RPMI7951 (cell line): ENCODE data around the gene DIPK1B. TPM values are rescaled to one million over a fixed set of nuclear protein-coding genes. Genes with fewer than 3 reads are reported as not detected.
"Not testable (repeated sequence)": the region's sequence is repeated elsewhere in the genome, so short reads cannot be mapped to it uniquely, and the experiment has no call there.

Experiments used
- DNase-seq: peaks from one replicate; pipeline ENCODE4 v3.0.0-alpha.2; 2012; ENCODE audit warnings: low read depth
- total RNA-seq: library from RNA; depleted of rRNA; stranded (reverse); fragments of >200 nt; shearing (Covaris generic); gene quantifications from 2 replicates; pipeline ENCODE4 v1.2.3, GENCODE V29; 2014

The DIPK1B gene
- total RNA-seq, 1 experiment from 2014 or later = not detected

DNA sequence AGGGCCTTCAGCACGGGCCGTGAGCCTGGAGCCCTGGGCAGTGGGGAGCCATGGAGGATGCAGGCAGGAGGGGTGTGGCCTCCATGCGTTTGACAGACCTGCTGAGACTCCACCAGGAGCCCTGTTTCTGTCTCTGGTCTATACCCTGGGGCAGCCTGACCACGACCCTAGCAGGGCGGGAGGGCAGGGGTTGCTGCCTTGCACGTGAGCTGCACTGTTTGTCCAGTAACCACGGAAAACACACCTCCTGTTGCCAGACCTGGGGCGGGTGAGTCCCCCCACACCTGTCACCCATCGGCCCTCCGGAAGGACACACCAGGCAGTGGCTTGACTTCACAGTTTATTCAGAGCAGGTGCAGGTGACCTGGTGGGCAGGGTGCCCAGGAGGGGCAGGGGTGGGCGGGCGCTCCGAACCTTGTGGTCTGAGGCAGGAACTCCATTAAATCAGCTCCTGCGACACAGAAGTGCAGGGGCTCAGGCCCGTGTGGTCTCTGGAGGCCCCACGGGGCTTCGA, 41.7 kb downstream of the DIPK1B start:
- DNase-seq = no peak

- DNase-seq = no peak
Measured at GRCh38 chr9:136754626-136755301, 42.4 kb downstream of the DIPK1B start.

- DNase-seq = not testable (repeated sequence)
Measured at GRCh38 chr9:136755302-136756133, 43.1 kb downstream of the DIPK1B start.

DNA sequence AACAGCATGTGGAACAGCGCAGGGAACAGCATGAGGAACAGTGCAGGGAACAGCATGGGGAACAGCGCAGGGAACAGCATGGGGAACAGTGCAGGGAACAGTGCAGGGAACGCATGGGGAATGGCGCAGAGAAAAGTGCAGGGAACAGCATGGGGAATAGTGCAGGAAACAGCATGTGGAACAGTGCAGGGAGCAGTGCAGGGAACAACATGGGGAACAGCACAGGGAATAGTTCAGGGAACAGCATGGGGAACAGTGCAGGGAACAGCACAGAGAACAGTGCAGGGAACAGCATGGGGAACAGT, 43.7 kb downstream of the DIPK1B start:
- no peak for DNase-seq

DNA sequence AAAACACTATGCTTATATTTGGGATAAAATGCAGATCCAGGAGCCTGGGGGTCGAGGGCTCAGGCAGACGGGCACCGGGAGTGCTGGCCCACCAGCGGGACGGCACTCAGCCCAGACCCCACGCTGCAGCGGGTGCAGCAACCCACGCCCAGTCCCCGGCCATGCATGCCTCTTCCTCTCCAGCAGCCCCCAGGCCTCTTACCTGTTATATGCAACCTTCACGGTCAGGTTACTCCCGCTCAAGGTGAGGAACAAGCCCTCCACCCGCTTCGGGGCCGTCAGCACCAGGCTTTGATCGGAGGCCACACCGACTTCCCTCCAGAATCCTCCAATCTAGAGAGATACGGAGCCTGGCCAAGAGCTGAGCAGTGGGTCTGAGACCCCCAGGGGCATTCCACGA, 44.5 kb downstream of the DIPK1B start:
- no peak for DNase-seq

DNA sequence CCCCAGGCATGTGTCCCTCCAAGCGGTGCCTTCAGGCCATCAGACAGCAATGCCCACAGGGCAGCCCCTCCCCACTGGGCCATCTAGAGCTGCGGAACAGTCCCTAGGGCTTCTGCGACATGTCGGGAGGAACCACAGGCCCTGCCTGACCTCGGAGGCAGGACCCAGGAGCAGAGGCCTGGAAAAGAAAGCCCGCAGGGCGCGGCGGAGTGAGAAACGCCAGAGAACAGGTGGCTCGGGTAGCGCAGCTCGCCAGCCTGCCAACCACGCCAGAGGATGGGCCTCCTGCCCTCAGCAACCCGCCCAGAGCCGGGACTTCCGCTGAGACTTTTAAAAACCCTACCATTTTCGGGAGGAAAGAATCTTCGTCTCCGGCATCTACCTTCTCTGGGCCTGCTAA, 45.0 kb downstream of the DIPK1B start:
- no peak for DNase-seq

GRCh38 chr9:136757751-136758140, 45.4 kb downstream of the DIPK1B start:
- DNase-seq = no peak

DNA sequence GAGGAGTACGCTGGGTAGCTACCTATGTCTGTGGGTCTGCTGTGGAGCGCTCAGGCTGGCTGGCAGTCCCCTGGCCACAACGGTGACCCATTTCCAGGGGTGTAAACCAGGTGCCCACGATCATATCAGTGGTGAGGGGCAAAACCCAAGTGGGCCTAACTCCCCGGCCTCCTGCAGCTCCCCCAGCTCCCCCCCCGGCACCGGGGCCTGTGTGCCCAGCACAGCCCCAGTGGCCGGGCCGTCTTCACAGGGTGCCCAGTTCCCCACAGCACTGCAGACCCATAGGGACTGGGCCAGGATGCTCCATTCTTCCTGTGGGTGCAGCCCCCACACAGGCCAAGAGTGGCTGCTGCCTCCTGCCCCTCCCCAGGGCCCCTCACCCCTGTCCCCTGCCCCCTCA, 46.6 kb downstream of the DIPK1B start:
- DNase-seq = no peak

GRCh38 chr9:136759436-136760325, 47.3 kb downstream of the DIPK1B start:
- no peak for DNase-seq

- DNase-seq = no peak
Measured at GRCh38 chr9:136760424-136760823, 48.1 kb downstream of the DIPK1B start.

- DNase-seq = peak; percentile 56
Measured at GRCh38 chr9:136760834-136761544, 48.6 kb downstream of the DIPK1B start.

DNA sequence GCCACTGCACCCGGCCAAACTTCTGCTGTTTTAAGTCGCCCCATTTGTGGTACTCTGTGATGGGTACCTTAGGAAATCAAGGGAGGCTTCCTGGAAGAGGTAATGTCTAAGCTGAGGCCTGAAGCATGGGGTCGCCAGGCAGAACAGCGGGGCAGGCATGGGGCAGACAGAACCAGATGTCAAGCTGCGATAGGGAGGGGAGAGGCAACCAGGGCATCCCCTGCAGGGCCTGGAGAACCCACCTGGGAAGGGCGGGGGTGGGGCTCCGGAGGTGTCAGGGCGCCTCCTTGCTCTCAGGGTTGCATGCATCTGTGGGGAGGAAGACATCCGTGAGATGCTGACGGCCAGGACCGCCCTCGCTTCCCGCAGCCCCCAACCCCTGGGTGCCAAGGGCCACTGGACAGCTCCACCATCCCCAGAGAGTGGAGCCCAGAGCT, 49.2 kb downstream of the DIPK1B start:
- no peak for DNase-seq

DNA sequence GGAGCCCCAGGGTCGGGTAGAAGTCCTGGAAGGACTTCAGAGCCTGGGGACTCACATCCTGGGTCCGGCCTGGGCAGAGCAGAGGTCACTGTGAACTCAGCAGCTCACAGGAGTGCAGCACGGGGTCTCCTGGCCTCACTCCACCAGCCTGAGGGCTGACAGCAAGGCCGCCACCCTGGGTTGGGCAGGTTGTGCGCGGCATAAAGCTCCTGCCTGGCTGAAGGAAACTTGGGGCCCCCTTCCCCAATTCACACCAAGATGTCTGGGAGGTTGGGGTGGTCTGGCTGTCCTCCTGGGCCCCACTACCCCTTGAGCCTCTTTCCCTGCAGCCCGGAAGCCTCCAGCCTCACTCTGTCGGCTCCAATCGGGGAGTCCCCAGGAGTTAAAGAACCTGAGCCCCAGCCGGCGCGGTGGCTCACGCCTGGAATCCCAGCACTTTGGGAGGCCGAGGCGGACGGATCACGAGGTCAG, 49.9 kb downstream of the DIPK1B start:
- no peak for DNase-seq

DNA sequence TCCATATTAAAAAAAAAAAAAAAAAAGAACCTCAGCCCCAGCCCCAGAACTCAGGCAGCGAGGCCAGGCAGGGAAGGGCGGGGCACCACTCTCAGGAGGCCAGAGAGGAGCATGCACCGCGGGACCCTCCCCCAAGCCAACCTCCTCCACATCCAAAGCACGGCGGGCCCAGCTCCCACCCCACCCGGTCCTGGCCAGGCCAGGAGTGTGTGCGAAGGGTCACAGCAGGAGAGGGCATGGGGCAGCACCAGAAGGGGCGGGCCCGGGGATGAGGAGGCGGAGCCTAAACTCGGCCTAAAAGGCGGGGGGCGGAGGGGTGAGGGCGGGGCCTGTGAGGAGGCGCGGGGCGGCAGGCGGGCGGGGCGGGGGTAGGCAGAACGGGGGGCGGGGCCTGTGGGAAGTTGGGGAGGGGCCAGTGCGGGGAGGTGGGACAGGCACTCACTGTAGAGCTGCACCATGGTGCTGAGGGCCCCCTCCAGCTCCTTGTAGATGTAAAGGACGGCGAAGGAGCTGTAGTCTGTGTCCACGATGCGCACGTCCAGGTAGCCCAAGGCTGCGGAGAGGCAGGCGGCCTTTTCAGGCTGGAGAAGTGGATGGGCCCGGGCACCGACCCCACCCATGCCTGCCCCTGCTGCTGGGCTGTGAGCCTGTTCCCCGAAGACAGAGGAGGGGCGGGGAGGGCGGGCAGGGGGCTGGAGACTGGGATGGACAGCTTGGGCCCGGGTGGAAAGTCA, 50.7 kb downstream of the DIPK1B start:
- peak; percentile 7 for DNase-seq

- DNase-seq = no peak
Measured at GRCh38 chr9:136763649-136764035, 51.3 kb downstream of the DIPK1B start.

GRCh38 chr9:136764301-136764891, 52.0 kb downstream of the DIPK1B start, which contains the start of gene LCN15:
Gene LCN15 (minus strand): TSS chr9:136764518. CDS start chr9:136764488, 30 bp downstream.
- no peak for DNase-seq

DNA sequence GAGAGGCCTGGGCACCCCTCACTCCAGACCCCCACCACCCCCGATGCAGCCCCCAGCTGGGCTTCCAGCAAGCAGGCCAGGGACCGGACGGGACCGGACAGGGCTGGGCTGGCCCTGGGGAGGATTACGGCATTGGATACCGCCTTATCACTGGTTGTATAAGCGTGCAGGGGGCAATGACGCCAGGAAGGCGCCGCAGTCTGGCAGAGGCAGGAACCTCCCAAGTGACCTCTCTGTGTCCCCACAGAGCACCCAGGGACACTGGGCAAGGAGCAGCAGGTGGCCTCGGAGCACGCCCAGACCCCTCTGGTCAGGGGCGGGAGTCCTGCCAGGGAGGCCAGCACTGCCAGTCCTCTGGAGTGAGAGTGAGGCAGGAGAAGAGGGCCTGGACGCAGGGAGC, 52.7 kb downstream of the DIPK1B start:
- no peak for DNase-seq

GRCh38 chr9:136765745-136766409, 53.5 kb downstream of the DIPK1B start:
- DNase-seq = not testable (repeated sequence)

GRCh38 chr9:136766410-136767120, 54.2 kb downstream of the DIPK1B start:
- DNase-seq = peak; percentile 35
